ENCODE measurements around the gene ZNF408. TPM values are rescaled to one million over a fixed set of nuclear protein-coding genes. Genes with fewer than 3 reads are reported as not detected.
"Not testable (repeated sequence)": the region's sequence is repeated elsewhere in the genome, so short reads cannot be mapped to it uniquely, and the experiment has no call there.

ZNF408 gene
- total RNA-seq, 2 donors from 2014 or later, result 13.2 to 18.9 TPM

- Mint-ChIP-seq H3K9me3 (no peaks in the 10 kb centered on the region), H3K4me1 (peaks cover 6% of the 10 kb centered on the region), H3K4me3 (no peak overlapping the region), H3K36me3 (ENCODE audit: low read depth) (peaks cover 49% of the 10 kb centered on the region), H3K27ac (no peak overlapping the region), H3K27me3 (ENCODE audit: insufficient read depth) (no peaks in the 10 kb centered on the region)
- Histone ChIP-seq H3K27ac (ENCODE audit: low read depth, low read length) (no peak overlapping the region), H3K4me3 (ENCODE audit: low read length) (no peak overlapping the region), H3K27me3 (ENCODE audit: control insufficient read depth, insufficient read depth, low read length, poor library complexity, severe bottlenecking) (no peaks in the 10 kb centered on the region), H3K9me3 (ENCODE audit: control insufficient read depth, low read length) (no peaks in the 10 kb centered on the region), H3K9ac (ENCODE audit: extremely low read depth, low read length, poor library complexity, severe bottlenecking) (no peak overlapping the region), H3K4me1 (ENCODE audit: control insufficient read depth, insufficient read depth, low read length) (no peaks in the 10 kb centered on the region), H3K36me3 (ENCODE audit: control insufficient read depth, insufficient read depth, low read length) (peaks cover 49% of the 10 kb centered on the region)
- WGBS, 2 experiments (ENCODE audit: insufficient coverage in 1 of 2, insufficient read length in 1 of 2), result 92 to 97% methylated on average over 28 to 31 of the region's 31 CpGs
- DNase-seq, result no peak
- TF ChIP-seq, protein P1, sequence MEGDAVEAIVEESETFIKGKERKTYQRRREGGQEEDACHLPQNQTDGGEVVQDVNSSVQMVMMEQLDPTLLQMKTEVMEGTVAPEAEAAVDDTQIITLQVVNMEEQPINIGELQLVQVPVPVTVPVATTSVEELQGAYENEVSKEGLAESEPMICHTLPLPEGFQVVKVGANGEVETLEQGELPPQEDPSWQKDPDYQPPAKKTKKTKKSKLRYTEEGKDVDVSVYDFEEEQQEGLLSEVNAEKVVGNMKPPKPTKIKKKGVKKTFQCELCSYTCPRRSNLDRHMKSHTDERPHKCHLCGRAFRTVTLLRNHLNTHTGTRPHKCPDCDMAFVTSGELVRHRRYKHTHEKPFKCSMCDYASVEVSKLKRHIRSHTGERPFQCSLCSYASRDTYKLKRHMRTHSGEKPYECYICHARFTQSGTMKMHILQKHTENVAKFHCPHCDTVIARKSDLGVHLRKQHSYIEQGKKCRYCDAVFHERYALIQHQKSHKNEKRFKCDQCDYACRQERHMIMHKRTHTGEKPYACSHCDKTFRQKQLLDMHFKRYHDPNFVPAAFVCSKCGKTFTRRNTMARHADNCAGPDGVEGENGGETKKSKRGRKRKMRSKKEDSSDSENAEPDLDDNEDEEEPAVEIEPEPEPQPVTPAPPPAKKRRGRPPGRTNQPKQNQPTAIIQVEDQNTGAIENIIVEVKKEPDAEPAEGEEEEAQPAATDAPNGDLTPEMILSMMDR (conservative IDR thresholded peaks at IDR 0.05), result no peak
These were observed 4.3 kb downstream of the ZNF408 start for GRCh38 chr11:46705070-46705688.

GRCh38 chr11:46706886-46707285 lies 6.1 kb downstream of the ZNF408 start:
- Histone ChIP-seq H3K4me1 (ENCODE audit: control insufficient read depth, insufficient read depth, low read length) (no peaks in the 10 kb centered on the region), H3K27me3 (ENCODE audit: control insufficient read depth, insufficient read depth, low read length, poor library complexity, severe bottlenecking) (no peaks in the 10 kb centered on the region), H3K9ac (ENCODE audit: extremely low read depth, low read length, poor library complexity, severe bottlenecking) (no peak overlapping the region), H3K4me3 (ENCODE audit: low read length) (no peak overlapping the region), H3K27ac (ENCODE audit: low read depth, low read length) (no peak overlapping the region), H3K36me3 (ENCODE audit: control insufficient read depth, insufficient read depth, low read length) (peaks cover 49% of the 10 kb centered on the region), H3K9me3 (ENCODE audit: control insufficient read depth, low read length) (no peaks in the 10 kb centered on the region)
- Mint-ChIP-seq H3K27ac (no peak overlapping the region), H3K9me3 (no peaks in the 10 kb centered on the region), H3K4me1 (no peaks in the 10 kb centered on the region), H3K27me3 (ENCODE audit: insufficient read depth) (no peaks in the 10 kb centered on the region), H3K36me3 (ENCODE audit: low read depth) (peaks cover 45% of the 10 kb centered on the region), H3K4me3 (no peak overlapping the region)
- TF ChIP-seq, protein P1 (conservative IDR thresholded peaks at IDR 0.05), result no peak
- 94 to 100% methylated on average over 5 to 7 of the region's 7 CpGs for WGBS, 2 experiments (ENCODE audit: insufficient coverage in 1 of 2, insufficient read length in 1 of 2)
- DNase-seq, result no peak

GRCh38 chr11:46709351-46709750 lies 8.5 kb downstream of the ZNF408 start:
- H3K36me3 ChIP-seq (ENCODE audit: control insufficient read depth, insufficient read depth, low read length), result peaks cover 27% of the 10 kb centered on the region
- not testable (repeated sequence) for H3K4me3 Mint-ChIP-seq; H3K9me3 ChIP-seq (ENCODE audit: control insufficient read depth, low read length); H3K4me1 Mint-ChIP-seq; H3K27me3 Mint-ChIP-seq (ENCODE audit: insufficient read depth); H3K9ac ChIP-seq (ENCODE audit: extremely low read depth, low read length, poor library complexity, severe bottlenecking); H3K4me1 ChIP-seq (ENCODE audit: control insufficient read depth, insufficient read depth, low read length); H3K27ac ChIP-seq (ENCODE audit: low read depth, low read length); H3K27ac Mint-ChIP-seq; H3K9me3 Mint-ChIP-seq; DNase-seq; H3K4me3 ChIP-seq (ENCODE audit: low read length); H3K27me3 ChIP-seq (ENCODE audit: control insufficient read depth, insufficient read depth, low read length, poor library complexity, severe bottlenecking)
- peaks cover 24% of the 10 kb centered on the region for H3K36me3 Mint-ChIP-seq (ENCODE audit: low read depth)
- 94 to 95% methylated on average over 8 to 9 of the region's 9 CpGs for WGBS, 2 experiments (ENCODE audit: insufficient coverage in 1 of 2, insufficient read length in 1 of 2)

- 86 to 91% methylated on average over 9 to 10 of the region's 10 CpGs for WGBS, 2 experiments (ENCODE audit: insufficient coverage in 1 of 2, insufficient read length in 1 of 2)
These were observed 10.0 kb downstream of the ZNF408 start for GRCh38 chr11:46710821-46711269.

More at GRCh38 chr11:46710821-46711269, 10.0 kb downstream of the ZNF408 start:
- H3K4me1 Mint-ChIP-seq, result no peaks in the 10 kb centered on the region
- peaks cover 18% of the 10 kb centered on the region for H3K36me3 Mint-ChIP-seq (ENCODE audit: low read depth)
- H3K27ac Mint-ChIP-seq, result peak overlapping the region; percentile 46
- no peaks in the 10 kb centered on the region for H3K9me3 Mint-ChIP-seq
- no peak overlapping the region for H3K27ac ChIP-seq (ENCODE audit: low read depth, low read length)
- H3K4me3 ChIP-seq (ENCODE audit: low read length), result no peak overlapping the region
- no peak overlapping the region for H3K4me3 Mint-ChIP-seq
- peaks cover 17% of the 10 kb centered on the region for H3K36me3 ChIP-seq (ENCODE audit: control insufficient read depth, insufficient read depth, low read length)
- H3K27me3 Mint-ChIP-seq (ENCODE audit: insufficient read depth), result no peaks in the 10 kb centered on the region
- no peaks in the 10 kb centered on the region for H3K27me3 ChIP-seq (ENCODE audit: control insufficient read depth, insufficient read depth, low read length, poor library complexity, severe bottlenecking)
- TF ChIP-seq, protein P1 (conservative IDR thresholded peaks at IDR 0.05), result no peak
- no peak overlapping the region for H3K9ac ChIP-seq (ENCODE audit: extremely low read depth, low read length, poor library complexity, severe bottlenecking)
- H3K9me3 ChIP-seq (ENCODE audit: control insufficient read depth, low read length), result no peaks in the 10 kb centered on the region
- no peak for DNase-seq
- H3K4me1 ChIP-seq (ENCODE audit: control insufficient read depth, insufficient read depth, low read length), result no peaks in the 10 kb centered on the region

Measured in endodermal cell (in vitro differentiated cells).